Measurements from ENCODE around the gene CCDC197.

DNA sequence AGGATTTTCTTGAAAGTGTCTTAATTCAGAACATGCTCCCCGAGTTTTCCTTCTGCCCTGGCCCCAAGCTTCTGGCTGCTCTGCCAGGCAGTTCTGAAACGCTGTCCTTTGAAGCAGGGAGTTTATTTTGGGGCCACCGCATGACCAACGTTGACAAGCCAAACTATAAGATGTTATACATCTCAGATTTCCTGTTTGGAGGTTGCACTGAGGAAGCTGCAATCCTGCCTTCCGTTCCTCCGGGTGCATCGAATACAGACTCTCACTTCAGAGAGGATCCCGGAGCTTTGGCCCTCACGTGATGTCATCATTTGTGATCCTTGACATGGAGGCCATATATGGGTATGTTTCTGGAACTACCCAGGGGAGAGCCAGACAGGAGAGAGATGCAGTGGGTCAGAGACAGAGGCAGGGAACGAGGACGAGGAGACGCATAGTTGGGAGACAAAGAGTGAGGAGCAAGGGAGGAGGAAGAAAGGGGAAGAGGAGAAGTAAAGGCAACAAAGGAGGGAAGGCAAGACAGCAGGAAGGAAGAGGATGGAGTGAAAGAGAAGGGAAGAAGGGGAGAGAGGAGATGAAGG lies 20.5 kb upstream of the CCDC197 start, which contains the start of gene ASB2:
- no peak for TF ChIP-seq CTCF (IDR thresholded peaks at IDR 0.05; ENCODE audit: low read length)
- TF ChIP-seq EZH2 (IDR thresholded peaks at IDR 0.05; ENCODE audit: borderline replicate concordance, low read length) = no peak

Measured in OCI-LY1 (cell line).